Stimulated activated effector memory CD8-positive, alpha-beta T cell treated with anti-CD3 and anti-CD28 coated beads, Interleukin-12 subunit alpha, Interleukin-12 subunit beta, amount 100 ng/mL, for 72 hours (primary cell): ENCODE data around the gene SRSF8.
"Not testable (repeated sequence)": the region's sequence is repeated elsewhere in the genome, so short reads cannot be mapped to it uniquely, and the experiment has no call there.

Experiments used
- ATAC-seq: fragments of 150-1000 bp; cut with Tn5 transposase; 2 replicates; pipeline ENCODE4 v1.10.0; 2021
- DNase-seq, 2 donors: peaks; one replicate each; pipeline ENCODE4 v3.0.0; 2021 to 2022; ENCODE audit warnings: low spot score in 2 of 2
- H3K27ac Mint-ChIP-seq: one replicate; pipeline ENCODE4 v1.8.0; 2022; ENCODE audit warnings: mild to moderate bottlenecking, mixed read lengths
- H3K36me3 Mint-ChIP-seq: one replicate; pipeline ENCODE4 v1.8.0; 2022; ENCODE audit warnings: mild to moderate bottlenecking, mixed read lengths
- H3K4me1 Mint-ChIP-seq: one replicate; pipeline ENCODE4 v1.8.0; 2022; ENCODE audit warnings: mixed read lengths
- H3K4me3 Mint-ChIP-seq: one replicate; pipeline ENCODE4 v1.8.0; 2022; ENCODE audit warnings: mild to moderate bottlenecking, mixed read lengths
- H3K9me3 Mint-ChIP-seq: one replicate; pipeline ENCODE4 v1.8.0; 2022; ENCODE audit warnings: mixed read lengths

SRSF8 gene

GRCh38 chr11:95098826-95099225 lies 32.1 kb downstream of the SRSF8 start:
- Mint-ChIP-seq H3K27ac (no peak overlapping the region), H3K4me1 (peaks cover 64% of the 10 kb centered on the region), H3K9me3 (no peaks in the 10 kb centered on the region), H3K4me3 (no peak overlapping the region), H3K36me3 (peaks cover 11% of the 10 kb centered on the region)
- DNase-seq = no peak
- ATAC-seq = no peak

- H3K36me3 Mint-ChIP-seq = peaks cover 11% of the 10 kb centered on the region
- DNase-seq (no peak), ATAC-seq (no peak)
- H3K27ac Mint-ChIP-seq = no peak overlapping the region
- H3K4me1 Mint-ChIP-seq = peaks cover 52% of the 10 kb centered on the region
- H3K4me3 Mint-ChIP-seq = no peak overlapping the region
- H3K9me3 Mint-ChIP-seq = no peaks in the 10 kb centered on the region
Observed at GRCh38 chr11:95100191-95100648, 33.5 kb downstream of the SRSF8 start.

- H3K36me3 Mint-ChIP-seq = peaks cover 11% of the 10 kb centered on the region
- H3K9me3 Mint-ChIP-seq = no peaks in the 10 kb centered on the region
- DNase-seq (no peak), ATAC-seq (no peak)
- H3K4me1 Mint-ChIP-seq = peaks cover 45% of the 10 kb centered on the region
- H3K27ac Mint-ChIP-seq = no peak overlapping the region
- no peak overlapping the region for H3K4me3 Mint-ChIP-seq
Observed at GRCh38 chr11:95100856-95101507, 34.3 kb downstream of the SRSF8 start.

GRCh38 chr11:95101935-95102334 lies 35.2 kb downstream of the SRSF8 start:
- DNase-seq (no peak), ATAC-seq (no peak)
- no peak overlapping the region for H3K4me3 Mint-ChIP-seq
- peaks cover 36% of the 10 kb centered on the region for H3K4me1 Mint-ChIP-seq
- peaks cover 11% of the 10 kb centered on the region for H3K36me3 Mint-ChIP-seq
- H3K27ac Mint-ChIP-seq = no peak overlapping the region
- H3K9me3 Mint-ChIP-seq = no peaks in the 10 kb centered on the region

GRCh38 chr11:95102733-95103132 lies 36.0 kb downstream of the SRSF8 start:
- DNase-seq = no peak
- Mint-ChIP-seq H3K36me3 (peaks cover 11% of the 10 kb centered on the region), H3K27ac (no peak overlapping the region), H3K9me3 (no peaks in the 10 kb centered on the region), H3K4me1 (peaks cover 28% of the 10 kb centered on the region), H3K4me3 (no peak overlapping the region)
- ATAC-seq = no peak

GRCh38 chr11:95103701-95104100 lies 37.0 kb downstream of the SRSF8 start:
- no peak overlapping the region for H3K4me3 Mint-ChIP-seq
- H3K27ac Mint-ChIP-seq = peak overlapping the region; percentile 34
- ATAC-seq (no peak), DNase-seq (no peak)
- no peaks in the 10 kb centered on the region for H3K9me3 Mint-ChIP-seq
- peaks cover 16% of the 10 kb centered on the region for H3K36me3 Mint-ChIP-seq
- peaks cover 26% of the 10 kb centered on the region for H3K4me1 Mint-ChIP-seq

- ATAC-seq = no peak
- peaks cover 16% of the 10 kb centered on the region for H3K36me3 Mint-ChIP-seq
- peak overlapping the region; percentile 34 for H3K27ac Mint-ChIP-seq
- DNase-seq = no peak
- peaks cover 20% of the 10 kb centered on the region for H3K4me1 Mint-ChIP-seq
- H3K9me3 Mint-ChIP-seq = no peaks in the 10 kb centered on the region
- H3K4me3 Mint-ChIP-seq = no peak overlapping the region
Observed at GRCh38 chr11:95104121-95104830, 37.6 kb downstream of the SRSF8 start.

GRCh38 chr11:95104856-95105255 lies 38.1 kb downstream of the SRSF8 start:
- peaks cover 20% of the 10 kb centered on the region for H3K36me3 Mint-ChIP-seq
- H3K9me3 Mint-ChIP-seq = no peaks in the 10 kb centered on the region
- no peak overlapping the region for H3K27ac Mint-ChIP-seq
- H3K4me3 Mint-ChIP-seq = no peak overlapping the region
- DNase-seq (no peak), ATAC-seq (no peak)
- H3K4me1 Mint-ChIP-seq = peaks cover 23% of the 10 kb centered on the region

GRCh38 chr11:95108159-95108611 lies 41.5 kb downstream of the SRSF8 start:
- Mint-ChIP-seq H3K9me3 (no peaks in the 10 kb centered on the region), H3K4me1 (peaks cover 27% of the 10 kb centered on the region), H3K36me3 (peaks cover 10% of the 10 kb centered on the region), H3K4me3 (no peak overlapping the region), H3K27ac (no peak overlapping the region)
- ATAC-seq (no peak), DNase-seq (no peak)

GRCh38 chr11:95108671-95109551 lies 42.2 kb downstream of the SRSF8 start:
- ATAC-seq (no peak), DNase-seq (no peak)
- Mint-ChIP-seq H3K36me3 (peaks cover 10% of the 10 kb centered on the region), H3K9me3 (no peaks in the 10 kb centered on the region), H3K4me3 (no peak overlapping the region), H3K27ac (no peak overlapping the region), H3K4me1 (peaks cover 27% of the 10 kb centered on the region)

GRCh38 chr11:95111471-95111870 lies 44.8 kb downstream of the SRSF8 start:
- H3K27ac Mint-ChIP-seq, ATAC-seq, H3K9me3 Mint-ChIP-seq, H3K4me3 Mint-ChIP-seq, DNase-seq, H3K36me3 Mint-ChIP-seq: not testable (repeated sequence)
- H3K4me1 Mint-ChIP-seq = peaks cover 27% of the 10 kb centered on the region

- peaks cover 10% of the 10 kb centered on the region for H3K36me3 Mint-ChIP-seq
- H3K4me1 Mint-ChIP-seq = peaks cover 27% of the 10 kb centered on the region
- no peak overlapping the region for H3K27ac Mint-ChIP-seq
- no peak for ATAC-seq
- H3K4me3 Mint-ChIP-seq = no peak overlapping the region
- no peaks in the 10 kb centered on the region for H3K9me3 Mint-ChIP-seq
- DNase-seq = no peak
Observed at GRCh38 chr11:95111923-95112540, 45.3 kb downstream of the SRSF8 start.

GRCh38 chr11:95115597-95115996 lies 48.9 kb downstream of the SRSF8 start:
- no peak for DNase-seq
- Mint-ChIP-seq H3K36me3 (no peaks in the 10 kb centered on the region), H3K4me3 (no peak overlapping the region), H3K4me1 (peaks cover 40% of the 10 kb centered on the region), H3K27ac (no peak overlapping the region), H3K9me3 (no peaks in the 10 kb centered on the region)
- no peak for ATAC-seq

- H3K9me3 Mint-ChIP-seq = no peaks in the 10 kb centered on the region
- ATAC-seq = peak; percentile 99
- peak in 1 of 2 donors; percentile 51 for DNase-seq
- H3K4me3 Mint-ChIP-seq = no peak overlapping the region
- peaks cover 25% of the 10 kb centered on the region for H3K4me1 Mint-ChIP-seq
- no peaks in the 10 kb centered on the region for H3K36me3 Mint-ChIP-seq
- H3K27ac Mint-ChIP-seq = peak overlapping the region; percentile 20
Observed at GRCh38 chr11:95119361-95120060, 52.8 kb downstream of the SRSF8 start.
